Gastroesophageal sphincter (tissue), 3 donors: Measurements from ENCODE around the gene PALB2.

Source experiments
- CTCF ChIP-seq, 4 experiments: fragments of 200-600 bp in 2 of 4; fragments of 450-650 bp in 2 of 4; sonication (generic) in 1 of 4; IDR thresholded peaks; one replicate each; pipeline ENCODE4 v1.5.1; 2017 to 2019; ENCODE audit warnings: antibody characterized with exemption in 4 of 4, mild to moderate bottlenecking in 2 of 4, moderate library complexity in 2 of 4
- EP300 ChIP-seq: sonication (generic); formaldehyde crosslinking; IDR thresholded peaks from one replicate; pipeline ENCODE4 v1.6.1; 2017; ENCODE audit warnings: antibody characterized with exemption, mild to moderate bottlenecking

DNA sequence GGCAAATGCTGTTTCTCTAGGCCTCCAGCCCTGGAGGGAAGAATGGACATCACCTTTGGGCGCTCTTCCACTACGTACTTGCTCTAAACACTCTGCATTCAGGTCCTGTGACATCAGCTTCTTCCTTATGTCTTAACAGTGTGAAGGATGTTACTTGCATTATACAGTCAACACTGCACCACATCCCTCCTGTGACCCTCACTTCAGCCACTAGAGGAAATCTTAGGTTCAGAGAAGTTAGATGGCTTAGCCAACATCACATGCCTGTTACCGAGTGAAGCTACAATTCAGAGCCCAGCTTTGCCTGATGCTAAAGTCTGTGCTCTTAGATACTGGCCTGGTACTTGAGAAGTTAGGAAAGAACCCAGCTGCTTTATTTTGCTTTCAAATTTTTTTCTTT is 65.3 kb downstream of the PALB2 start:
- TF ChIP-seq CTCF (IDR thresholded peaks at IDR 0.05) (no peak), EP300 (no peak)
